ENCODE data around the gene CDH4. TPM values are rescaled to one million over a fixed set of nuclear protein-coding genes. Genes with fewer than 3 reads are reported as not detected.
A peak's percentile ranks its signal among the peaks of the same experiment; 100 is the strongest.

The CDH4 gene
- total and polyA plus RNA-seq, 2 of the 13 experiments (the other 11 are each of a cell fraction or from before 2014, with no cell fraction given): not detected

GRCh38 chr20:61601853-61602252, 349.8 kb downstream of the CDH4 start (continued):
- TF ChIP-seq ZNF614 (CRISPR knock-in tag; IDR thresholded peaks at IDR 0.05; ENCODE audit: borderline replicate concordance) (no peak), MBNL3 (CRISPR knock-in tag; conservative IDR thresholded peaks at IDR 0.05) (no peak)

- POLR2A ChIA-PET: no interaction called here
- intact Hi-C loops (cut with micrococcal nuclease; ENCODE audit: unreplicated experiment) (no loop called here), in situ Hi-C loops (cut with HindIII; ENCODE audit: extremely low pct_ligation_motif_present, low pct_unique_long_range_greater_than_20kb) (no loop called here)
- 11% methylated on average over 5 of the region's 5 CpGs for WGBS (ENCODE audit: low lambda C conversion rate)
- no peaks in the 10 kb centered on the region for H3K36me3 ChIP-seq (replicated peaks in 1 of 2; ENCODE audit: control insufficient read depth in 1 of 2, insufficient read depth in 2 of 2, low read length in 2 of 2)
- H3K9ac ChIP-seq (ENCODE audit: insufficient read depth, low read depth, low read length): no peak overlapping the region
- no peak for TF ChIP-seq HBP1 (CRISPR knock-in tag; IDR thresholded peaks at IDR 0.05; ENCODE audit: low read depth)
- TF ChIP-seq MNT (IDR thresholded peaks at IDR 0.05): peak; percentile 79
- H3K79me2 ChIP-seq (ENCODE audit: insufficient read depth, low read length): no peaks in the 10 kb centered on the region
- DNase-seq (ENCODE audit: low spot score): no peak
- no peaks in the 10 kb centered on the region for H3K9me3 ChIP-seq (ENCODE audit: low read length)
- peaks cover 7% of the 10 kb centered on the region; the same call in 1 of the 2 replicates for H4K20me1 ChIP-seq (ENCODE audit: insufficient read depth, low read length)
- H3K27me3 ChIP-seq (ENCODE audit: control insufficient read depth in 1 of 2, insufficient read depth in 2 of 2, low read length in 2 of 2): peaks cover 2 to 38% of the 10 kb centered on the region in 2 experiments
- H3K27ac ChIP-seq (ENCODE audit: extremely low read length, insufficient read depth, low read length): no peak overlapping the region
- no peaks in the 10 kb centered on the region for H3K4me1 ChIP-seq (ENCODE audit: insufficient read depth, low read length)
- no peak overlapping the region for H2AFZ ChIP-seq (ENCODE audit: low read length)
- no peak overlapping the region for H3K4me3 ChIP-seq (replicated peaks in 1 of 3; ENCODE audit: insufficient read depth in 1 of 3, low read depth in 2 of 3, low read length in 3 of 3)
- BruUV-seq (replicated peaks): no TSS peak
- no peak overlapping the region for H3K4me2 ChIP-seq (ENCODE audit: low read depth, low read length)
- CTCF ChIA-PET (ENCODE audit: low intra/inter-chr PET ratio, low total read pairs): no interaction called here
- no peak for ATAC-seq
- FAIRE-seq: no peak
Measured at GRCh38 chr20:61603715-61604114, 351.7 kb downstream of the CDH4 start.

All from HepG2 (cell line).